COLO829 (cell line): Measurements from ENCODE around the gene EDN1.
"Not testable (repeated sequence)": the region's sequence is repeated elsewhere in the genome, so short reads cannot be mapped to it uniquely, and the experiment has no call there.

Source experiments
- DNase-seq: peaks from one replicate; pipeline ENCODE4 v3.0.0; 2012; ENCODE audit warnings: low spot score

EDN1 gene

DNA sequence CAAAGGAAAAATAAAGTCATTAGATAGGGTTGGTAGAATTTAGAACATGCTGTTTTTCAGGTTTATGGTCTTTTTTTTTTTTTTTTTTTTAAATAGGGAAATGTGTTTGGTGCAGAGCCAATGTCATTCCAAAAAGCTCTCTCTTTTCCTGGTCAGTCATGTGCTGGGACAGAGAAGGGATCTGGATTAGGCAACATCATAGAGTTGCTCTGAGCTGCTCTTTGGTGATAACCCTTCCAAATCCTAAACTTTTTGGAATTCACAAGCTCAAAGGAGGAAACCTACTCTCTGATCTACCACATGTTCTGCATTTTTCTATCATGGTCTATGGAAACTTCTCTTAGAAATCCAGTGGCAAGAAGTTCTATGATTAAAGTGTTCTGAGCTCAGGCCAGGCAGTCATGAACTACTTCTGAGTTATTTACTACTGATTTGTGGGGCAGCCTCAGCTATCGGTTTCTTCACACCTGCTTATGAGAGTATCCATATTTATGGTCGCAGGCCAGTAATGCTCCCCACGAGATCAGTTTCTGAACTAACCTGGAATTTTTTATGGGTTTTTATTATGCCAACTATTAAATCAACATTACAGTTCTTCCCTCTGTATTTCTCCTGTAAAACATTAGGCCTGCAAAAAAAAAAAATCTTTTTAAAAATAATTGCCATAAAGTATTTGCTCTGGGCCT lies 4.8 kb downstream of the EDN1 start:
- no peak for DNase-seq

DNA sequence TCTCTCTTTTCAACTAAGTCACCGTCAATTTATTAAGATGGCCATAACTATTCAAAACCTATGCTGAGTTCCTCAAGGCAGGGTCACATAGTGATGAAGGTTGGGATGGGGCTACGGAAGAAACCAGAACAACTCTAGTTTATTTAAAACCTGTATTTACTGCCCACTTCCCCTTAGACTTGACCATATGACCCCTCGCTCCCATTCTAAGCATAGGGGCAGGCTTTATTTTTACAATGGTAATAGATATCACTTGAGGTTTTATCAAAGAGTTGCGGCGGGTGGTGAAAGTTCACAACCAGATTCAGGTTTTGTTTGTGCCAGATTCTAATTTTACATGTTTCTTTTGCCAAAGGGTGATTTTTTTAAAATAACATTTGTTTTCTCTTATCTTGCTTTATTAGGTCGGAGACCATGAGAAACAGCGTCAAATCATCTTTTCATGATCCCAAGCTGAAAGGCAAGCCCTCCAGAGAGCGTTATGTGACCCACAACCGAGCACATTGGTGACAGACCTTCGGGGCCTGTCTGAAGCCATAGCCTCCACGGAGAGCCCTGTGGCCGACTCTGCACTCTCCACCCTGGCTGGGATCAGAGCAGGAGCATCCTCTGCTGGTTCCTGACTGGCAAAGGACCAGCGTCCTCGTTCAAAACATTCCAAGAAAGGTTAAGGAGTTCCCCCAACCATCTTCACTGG lies 5.5 kb downstream of the EDN1 start:
- DNase-seq = no peak

DNA sequence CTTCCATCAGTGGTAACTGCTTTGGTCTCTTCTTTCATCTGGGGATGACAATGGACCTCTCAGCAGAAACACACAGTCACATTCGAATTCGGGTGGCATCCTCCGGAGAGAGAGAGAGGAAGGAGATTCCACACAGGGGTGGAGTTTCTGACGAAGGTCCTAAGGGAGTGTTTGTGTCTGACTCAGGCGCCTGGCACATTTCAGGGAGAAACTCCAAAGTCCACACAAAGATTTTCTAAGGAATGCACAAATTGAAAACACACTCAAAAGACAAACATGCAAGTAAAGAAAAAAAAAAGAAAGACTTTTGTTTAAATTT lies 6.1 kb downstream of the EDN1 start:
- DNase-seq = peak; percentile 21

DNA sequence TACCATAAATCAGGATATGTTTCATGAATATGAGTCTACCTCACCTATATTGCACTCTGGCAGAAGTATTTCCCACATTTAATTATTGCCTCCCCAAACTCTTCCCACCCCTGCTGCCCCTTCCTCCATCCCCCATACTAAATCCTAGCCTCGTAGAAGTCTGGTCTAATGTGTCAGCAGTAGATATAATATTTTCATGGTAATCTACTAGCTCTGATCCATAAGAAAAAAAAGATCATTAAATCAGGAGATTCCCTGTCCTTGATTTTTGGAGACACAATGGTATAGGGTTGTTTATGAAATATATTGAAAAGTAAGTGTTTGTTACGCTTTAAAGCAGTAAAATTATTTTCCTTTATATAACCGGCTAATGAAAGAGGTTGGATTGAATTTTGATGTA lies 6.4 kb downstream of the EDN1 start:
- no peak for DNase-seq

DNA sequence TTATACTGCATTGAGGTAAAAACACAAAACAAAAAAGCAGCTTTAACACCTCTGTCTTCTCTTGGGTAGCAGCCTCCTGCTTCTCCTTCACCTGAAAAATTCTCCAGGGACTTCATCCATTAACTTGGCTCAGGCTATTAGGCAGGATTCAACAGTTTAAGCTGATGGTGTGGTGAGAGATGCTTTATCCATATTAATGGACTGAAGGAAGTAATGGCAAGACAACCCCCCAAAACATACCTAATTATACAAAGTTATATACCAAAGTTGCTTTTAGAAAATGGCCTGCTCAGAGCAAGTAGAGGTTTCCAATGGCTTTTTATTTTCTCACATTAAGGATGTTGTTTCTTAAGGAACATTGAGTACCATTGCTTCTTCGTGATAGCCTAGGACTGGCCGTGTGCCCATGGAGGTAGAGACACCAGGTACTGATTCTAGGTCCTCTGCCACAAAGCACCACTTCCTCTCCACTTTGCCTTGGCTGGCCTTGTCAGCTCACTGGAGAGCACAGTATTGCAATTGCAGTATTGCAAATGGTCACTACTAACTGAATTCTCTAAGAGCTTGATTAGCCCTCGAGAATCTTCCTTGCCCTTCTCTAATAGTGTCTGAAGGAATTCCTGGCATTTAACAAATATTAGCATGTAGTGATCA lies 7.3 kb downstream of the EDN1 start:
- DNase-seq = no peak

DNA sequence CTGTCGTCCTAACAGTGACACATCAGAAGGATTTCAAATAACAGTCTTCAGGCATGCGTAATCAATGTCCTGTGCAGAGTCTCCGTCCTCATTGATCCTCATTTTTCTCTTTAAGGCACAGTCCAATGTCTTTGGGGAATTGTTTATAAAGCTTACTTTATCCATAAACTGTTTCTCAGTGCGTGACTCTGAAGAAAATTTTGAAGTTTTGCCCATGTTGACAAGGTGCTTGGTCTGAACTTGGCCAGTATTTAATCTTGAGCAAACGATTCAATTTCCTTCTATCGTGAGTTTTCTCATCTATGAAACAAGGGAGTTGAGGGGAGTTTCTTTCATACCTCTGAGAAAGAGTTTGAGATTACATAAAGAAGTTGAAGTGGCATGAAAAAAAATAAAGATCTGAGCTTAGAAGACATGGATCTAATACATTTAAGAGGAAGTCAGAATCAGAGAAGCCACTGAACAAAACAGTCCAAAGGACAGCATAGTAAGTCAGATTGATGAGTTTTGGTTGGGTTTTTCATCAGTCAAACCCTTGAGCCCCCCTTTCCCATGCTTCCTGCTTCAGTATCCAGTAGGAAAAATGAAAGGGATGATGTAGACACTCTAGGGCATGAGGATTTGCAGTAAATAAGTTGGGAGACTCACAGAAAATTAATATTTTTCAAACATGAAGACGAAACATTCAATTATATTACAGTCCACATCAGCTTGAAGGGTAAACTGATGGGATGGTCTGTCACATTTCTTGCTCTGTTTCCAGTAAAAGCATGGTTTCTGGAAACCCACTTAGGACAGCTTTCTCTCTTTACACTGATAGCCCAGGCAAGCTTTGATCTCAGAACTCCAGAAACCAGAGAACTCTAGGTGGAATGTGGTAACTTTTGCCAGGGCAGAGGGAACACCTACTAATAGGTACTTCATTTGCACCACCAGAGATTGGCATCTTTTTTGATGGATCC lies 8.1 kb downstream of the EDN1 start:
- DNase-seq = no peak

DNA sequence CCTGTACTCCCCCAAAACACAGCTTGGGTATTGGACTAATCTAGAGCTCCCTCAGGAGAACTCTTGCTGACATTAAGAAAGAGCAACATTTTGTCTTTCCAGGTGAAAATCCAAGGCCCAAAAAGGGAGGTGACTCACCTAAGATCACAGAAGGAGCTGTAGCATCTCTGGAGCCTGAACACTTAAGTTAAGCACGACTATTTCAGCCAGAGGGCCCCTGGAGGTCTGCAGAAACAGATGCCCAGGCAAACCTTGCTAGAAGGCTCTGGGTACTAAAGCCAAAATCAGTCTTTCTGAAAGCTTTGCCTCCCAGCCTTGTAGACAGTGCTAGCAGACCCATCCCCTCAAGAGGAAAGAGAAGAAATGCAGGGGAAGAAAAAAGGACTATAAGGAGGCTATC lies 8.8 kb downstream of the EDN1 start:
- DNase-seq = no peak

DNA sequence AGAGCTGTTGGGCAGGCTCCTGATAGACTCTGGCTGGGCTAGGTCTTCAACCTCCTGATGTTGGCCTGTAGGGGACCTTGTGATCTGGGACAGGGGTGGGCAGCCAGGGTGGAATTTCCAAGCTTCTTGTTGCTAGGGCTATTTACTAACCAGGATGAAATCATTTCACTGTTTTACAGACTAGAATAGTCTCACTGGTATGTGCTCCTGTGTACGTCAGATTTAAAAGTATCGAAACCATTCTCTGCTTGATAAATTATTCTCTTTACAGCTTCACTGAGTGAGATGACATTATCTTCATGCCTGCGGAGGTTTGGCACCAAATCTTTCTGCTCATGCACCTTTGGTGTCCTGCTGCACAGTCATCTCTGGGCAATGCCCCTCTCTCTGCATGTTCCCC lies 10.9 kb downstream of the EDN1 start:
- DNase-seq = no peak

DNA sequence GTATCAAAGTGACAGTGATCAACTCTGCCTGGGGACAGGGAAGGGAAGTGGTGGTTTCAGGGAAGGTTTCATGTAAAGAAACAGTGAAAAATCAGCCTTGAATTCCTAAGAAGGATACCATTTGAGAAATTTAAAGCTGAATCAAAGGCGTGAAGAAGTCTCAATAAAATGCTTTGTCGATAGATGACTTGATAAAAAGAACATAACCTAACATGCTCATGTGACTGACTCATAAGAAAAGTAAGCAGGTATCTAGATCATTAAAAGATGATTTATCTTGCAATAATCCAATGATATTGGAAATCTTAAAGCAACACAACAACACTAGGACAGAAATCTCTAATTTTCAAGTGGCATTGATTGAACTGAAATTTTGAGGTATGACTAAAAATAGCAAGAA lies 14.3 kb downstream of the EDN1 start:
- DNase-seq = no peak

DNA sequence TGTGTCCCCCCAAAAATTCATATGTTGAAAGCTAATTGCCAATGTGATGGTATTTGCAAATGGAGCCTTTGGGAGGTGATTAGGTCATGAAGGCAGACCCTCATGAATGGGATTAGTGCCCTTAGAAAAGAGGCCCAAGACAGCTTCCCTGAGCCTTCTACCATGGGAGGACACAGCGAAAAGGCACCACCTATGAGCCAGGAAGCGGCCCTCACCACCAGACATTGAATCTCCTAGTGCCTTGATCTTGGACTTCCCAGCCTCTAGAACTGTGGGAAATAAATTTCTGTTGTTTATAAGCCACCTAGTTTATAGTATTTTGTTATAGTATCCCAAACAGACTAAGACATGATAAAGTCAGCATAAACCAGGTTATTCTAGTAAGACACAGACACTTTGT lies 18.9 kb downstream of the EDN1 start:
- no peak for DNase-seq

DNA sequence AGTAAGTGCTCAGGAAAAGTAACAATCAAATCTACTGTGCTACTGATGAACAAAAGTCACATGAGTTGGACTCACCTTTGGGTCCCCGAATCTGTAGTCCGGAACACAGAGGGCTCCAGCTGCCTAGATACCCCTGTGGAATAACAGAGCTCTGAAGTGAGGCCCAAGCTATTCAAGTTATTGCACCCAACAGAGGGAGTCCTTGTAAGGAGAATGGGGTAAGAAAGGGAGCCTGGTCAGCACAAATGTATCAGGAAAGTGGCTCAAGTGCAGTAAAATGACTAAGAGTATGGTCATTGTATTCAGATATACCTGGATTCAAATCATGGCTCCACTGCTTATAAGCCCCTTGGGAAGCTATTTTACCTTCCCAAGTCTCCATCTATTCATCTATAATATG lies 20.9 kb downstream of the EDN1 start:
- no peak for DNase-seq

DNA sequence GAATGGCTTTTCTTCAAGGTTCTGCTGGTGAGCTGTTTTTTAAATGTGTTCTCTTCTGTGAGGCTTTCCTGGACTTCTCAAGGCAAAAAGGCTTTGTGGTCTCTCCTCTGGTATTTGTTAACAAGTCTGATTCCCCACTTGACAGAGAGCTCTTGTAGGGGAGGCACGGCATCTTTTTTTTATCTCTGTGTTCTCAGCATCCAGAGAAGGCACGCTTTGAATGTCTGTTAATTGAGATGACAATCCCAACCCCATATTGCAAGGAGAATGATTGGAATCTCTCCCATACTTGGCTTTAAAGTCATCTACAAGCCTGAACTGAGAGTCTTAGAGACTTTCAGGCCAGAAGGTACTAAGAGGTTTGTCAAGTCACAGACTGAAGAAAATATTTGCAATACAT lies 22.6 kb downstream of the EDN1 start:
- no peak for DNase-seq

DNA sequence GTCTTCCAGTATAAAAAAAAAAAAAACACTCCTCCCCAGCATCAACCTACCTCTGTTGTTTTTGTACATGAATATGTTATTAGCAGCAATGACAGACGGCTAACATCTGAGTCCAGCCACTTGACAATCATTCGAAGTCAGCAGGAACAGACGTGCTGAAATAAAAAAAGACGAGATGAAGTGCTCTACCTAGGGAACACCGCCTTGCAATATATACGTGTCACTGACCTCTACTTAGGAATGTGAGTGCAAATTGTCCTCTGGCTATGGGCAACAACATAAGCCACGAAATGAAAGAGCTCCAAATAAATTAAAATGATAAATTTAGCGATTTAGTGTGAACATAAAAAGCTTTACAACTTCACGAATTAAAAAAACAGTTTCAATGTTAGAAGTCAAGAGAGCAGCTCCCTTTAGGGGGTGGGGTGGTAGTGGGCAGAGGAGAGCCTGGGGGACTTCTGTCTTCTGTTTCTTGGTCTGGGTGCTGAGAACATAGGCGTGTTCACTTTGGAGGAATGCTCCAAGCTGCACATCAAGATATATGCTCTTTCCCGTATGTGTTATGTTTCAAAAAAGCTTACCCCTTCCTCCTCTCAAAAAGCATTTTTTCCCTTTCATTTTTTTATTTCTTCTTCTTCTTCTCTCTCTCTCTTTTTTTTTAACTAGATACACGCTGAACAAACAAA lies 23.3 kb downstream of the EDN1 start:
- no peak for DNase-seq

DNA sequence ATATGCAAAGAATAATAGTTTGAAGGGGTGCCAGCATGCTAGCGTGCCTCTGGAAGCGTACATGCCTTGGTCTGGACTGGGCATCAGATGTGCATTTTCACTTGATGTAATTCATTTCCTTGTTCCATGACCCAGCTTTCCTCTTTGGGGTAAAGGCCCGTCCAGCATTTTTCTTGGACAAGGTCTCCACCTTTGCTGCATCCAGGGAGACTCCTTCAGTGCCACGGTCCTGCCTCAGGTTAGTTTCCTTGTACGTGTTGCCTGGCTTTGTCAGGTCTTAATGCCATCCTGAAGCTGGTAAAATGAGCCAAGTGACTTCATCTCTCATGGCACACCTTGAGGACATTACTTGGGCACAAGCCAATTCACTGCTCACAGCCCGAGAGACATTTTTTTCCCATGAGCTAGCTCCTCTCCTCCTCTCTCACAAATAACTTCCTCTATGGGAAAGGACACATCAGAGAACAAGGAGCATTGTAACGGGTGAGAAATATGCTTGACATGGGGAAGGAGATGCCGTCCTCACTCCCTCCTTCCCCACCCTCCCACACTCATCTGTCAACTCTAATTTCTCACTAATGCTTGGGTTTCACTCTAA lies 23.9 kb downstream of the EDN1 start:
- DNase-seq = no peak

DNA sequence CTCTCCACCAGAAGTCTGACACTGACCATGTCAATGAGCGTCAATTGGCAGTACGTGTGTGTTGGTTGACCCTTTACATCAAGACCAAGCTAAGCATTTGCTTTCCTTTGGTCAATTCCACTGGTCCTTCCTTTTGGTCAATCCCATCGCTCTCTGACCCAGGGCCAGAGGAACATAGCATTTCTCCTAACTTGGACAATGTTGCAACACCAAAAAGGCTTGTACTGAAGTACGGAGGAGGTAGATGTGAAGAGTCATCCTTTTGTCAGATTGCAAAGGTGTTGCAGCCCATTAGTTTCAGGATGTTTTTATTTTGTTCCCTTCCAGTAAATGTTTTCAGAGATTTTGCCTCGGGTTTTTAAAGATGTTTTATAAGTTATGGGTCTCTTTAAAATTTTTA lies 24.6 kb downstream of the EDN1 start:
- no peak for DNase-seq

DNA sequence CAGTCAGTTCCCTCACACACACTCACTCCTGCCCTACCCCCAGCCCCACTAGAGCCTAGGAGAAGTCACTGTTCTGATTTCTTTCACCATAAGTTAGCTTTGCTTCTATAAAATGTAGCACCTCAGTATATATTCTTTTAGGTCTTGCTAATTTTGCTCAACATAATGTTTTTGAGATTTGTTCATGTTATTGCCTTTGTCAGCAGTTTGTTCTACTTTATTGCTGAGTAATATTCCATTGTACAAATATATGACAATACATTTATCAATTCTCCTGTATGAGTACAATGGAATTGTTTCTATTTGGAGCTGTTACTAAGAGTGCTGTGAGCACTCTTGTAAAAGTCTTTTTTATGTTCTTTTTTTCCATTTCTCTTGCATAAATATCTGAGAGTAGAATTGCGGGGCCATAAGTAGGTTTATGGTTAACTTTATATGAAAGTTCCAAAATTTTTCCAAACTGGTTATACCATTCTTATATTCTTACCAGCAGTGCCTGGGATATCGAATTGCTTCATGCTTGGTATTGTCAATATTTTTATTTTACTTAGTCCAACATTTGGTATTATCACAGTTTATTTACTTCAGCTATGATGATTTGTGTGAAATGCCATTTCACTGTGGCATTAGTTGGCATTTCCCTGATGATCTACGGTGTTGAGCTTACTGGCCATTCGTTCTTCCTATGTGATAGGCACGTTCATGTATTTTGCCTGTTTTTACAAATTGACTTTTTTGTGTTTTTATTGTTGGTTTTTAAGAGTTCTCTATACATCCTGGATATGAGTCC lies 25.3 kb downstream of the EDN1 start:
- no peak for DNase-seq

DNA sequence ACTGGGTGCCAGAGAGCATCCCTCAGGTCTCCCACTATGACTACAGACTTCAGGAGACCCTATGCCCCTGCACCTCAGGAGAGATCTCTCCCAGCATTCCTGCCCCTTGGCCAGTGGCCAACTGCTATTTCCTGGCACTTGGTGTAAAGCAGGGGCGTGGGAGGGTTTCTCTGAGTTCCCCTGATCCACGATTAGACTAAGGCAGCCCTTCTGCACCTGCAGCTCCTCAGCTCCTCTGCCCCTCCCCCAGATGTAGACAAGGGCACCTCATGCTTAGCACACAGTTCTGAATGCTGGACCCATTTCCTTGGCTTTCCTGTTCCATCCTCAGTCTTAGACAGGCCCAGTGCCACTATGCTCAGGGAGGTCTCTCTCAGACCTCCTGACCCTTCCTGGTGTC lies 28.6 kb downstream of the EDN1 start:
- no peak for DNase-seq

DNA sequence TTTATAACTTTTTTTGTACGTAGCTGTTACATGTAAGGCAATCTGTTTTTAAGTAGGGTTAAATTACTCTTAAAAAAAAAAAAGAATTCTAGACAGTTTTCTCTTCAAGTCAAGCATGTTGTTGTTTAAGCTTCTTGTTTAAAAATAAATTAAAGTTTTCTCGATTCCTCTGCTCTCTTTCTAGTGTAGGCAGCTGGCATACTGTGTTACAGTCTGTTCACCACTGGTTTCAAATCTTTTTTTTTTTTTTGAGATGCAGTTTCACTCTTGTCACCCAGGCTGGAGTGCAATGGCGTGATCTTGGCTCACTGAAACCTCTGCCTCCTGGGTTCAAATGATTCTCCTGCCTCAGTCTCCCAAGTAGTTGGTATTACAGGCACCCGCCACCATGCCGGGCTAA lies 29.9 kb downstream of the EDN1 start:
- not testable (repeated sequence) for DNase-seq

DNA sequence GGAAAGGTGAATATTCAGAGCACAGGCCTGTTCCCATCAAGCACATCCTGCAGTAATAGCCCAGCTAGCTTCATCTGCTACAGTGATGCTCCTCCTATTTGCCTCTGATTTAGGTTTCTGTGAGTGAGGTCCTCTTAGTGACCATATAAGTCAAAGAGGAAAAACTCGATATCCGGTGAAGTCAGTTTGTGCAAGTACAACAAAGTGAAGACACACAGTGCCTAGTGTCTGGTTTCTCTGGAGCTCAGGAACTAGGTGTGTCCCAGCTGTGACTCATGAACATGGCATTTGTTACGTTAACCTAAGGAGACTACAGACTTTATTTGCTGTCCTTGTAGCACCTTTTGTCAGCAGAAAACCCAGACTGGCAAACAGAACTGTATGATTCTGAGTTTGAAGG lies 33.9 kb downstream of the EDN1 start:
- DNase-seq = no peak

DNA sequence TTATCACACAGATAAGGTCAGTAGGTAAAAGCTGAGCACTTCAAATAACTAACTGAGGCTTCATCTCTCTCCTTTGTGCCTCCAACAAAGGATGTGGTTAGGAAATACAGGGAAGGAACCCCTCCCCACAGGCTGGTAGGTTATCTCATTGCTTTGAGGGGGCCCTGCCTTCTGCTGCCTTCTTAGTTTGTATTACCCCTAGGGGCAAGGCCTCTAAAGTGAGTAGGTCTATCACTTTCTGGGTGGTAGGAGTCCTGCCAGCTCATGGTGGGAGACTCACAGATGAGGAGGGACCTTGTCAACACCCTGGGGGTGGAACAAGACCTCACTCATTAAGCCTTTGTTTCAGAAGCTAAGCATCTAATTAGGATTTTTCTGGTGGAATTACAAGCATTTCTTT lies 34.6 kb downstream of the EDN1 start:
- no peak for DNase-seq

DNA sequence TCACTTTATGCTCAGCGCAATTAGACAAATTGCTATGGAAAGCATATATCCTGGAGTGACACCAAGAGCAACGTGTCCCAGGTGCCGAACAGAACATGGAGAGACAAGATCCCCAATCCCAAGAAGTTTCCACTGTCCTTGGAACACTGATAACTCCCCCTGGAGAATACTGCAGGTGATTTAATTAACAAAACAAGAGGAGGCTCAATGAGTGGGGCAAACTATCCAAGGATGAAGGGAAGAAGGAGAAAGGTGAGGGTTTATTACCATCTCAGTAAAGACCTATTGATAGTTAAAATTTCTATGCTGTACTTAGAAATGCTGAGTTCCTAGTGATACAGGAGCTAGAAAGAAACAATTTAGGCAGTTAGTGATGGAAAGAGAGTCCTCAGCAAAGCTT lies 35.7 kb downstream of the EDN1 start:
- no peak for DNase-seq
